GM06990 (cell line): ENCODE measurements around the gene BRAT1.

Source experiments
- DNase-seq: peaks from one replicate; pipeline ENCODE4 v3.0.0-alpha.2; 2011; ENCODE audit not compliant: insufficient read length; ENCODE audit errors: extremely low read depth
- H3K27me3 ChIP-seq: replicated peaks from 2 replicates; pipeline ENCODE4 v1.6.0; 2011; ENCODE audit warnings: low read length; ENCODE audit not compliant: control insufficient read depth, insufficient read depth
- H3K36me3 ChIP-seq: 2 replicates; pipeline ENCODE4 v1.5.1; 2011; ENCODE audit warnings: low read length; ENCODE audit not compliant: control insufficient read depth, insufficient read depth
- H3K4me3 ChIP-seq: replicated peaks from 2 replicates; pipeline ENCODE4 v1.5.1; 2011; ENCODE audit warnings: low read depth, mild to moderate bottlenecking, control low read depth, low read length
- CTCF ChIP-seq: IDR thresholded peaks from 2 replicates; pipeline ENCODE4 v1.5.1; 2011; ENCODE audit warnings: low read length, control low read depth, mild to moderate bottlenecking, inconsistent platforms; ENCODE audit not compliant: insufficient read depth, poor library complexity, severe bottlenecking

Gene BRAT1

GRCh38 chr7:2523461-2523936 lies 31.8 kb downstream of the BRAT1 start:
- no peak for TF ChIP-seq CTCF
- DNase-seq = no peak
- Histone ChIP-seq H3K27me3 (no peaks in the 10 kb centered on the region), H3K4me3 (no peak overlapping the region), H3K36me3 (no peaks in the 10 kb centered on the region)

GRCh38 chr7:2522780-2523433 lies 32.4 kb downstream of the BRAT1 start:
- no peak for TF ChIP-seq CTCF
- DNase-seq = no peak

GRCh38 chr7:2521952-2522591 lies 33.3 kb downstream of the BRAT1 start:
- peak; percentile 45 for DNase-seq
- no peaks in the 10 kb centered on the region for H3K36me3 ChIP-seq
- H3K27me3 ChIP-seq = no peaks in the 10 kb centered on the region; the same call in 1 of the 2 replicates
- TF ChIP-seq CTCF = no peak
- H3K4me3 ChIP-seq = no peak overlapping the region

More at GRCh38 chr7:2522780-2523433, 32.4 kb downstream of the BRAT1 start:
- Histone ChIP-seq H3K27me3 (no peaks in the 10 kb centered on the region; the same call in 1 of the 2 replicates), H3K4me3 (no peak overlapping the region), H3K36me3 (no peaks in the 10 kb centered on the region)

GRCh38 chr7:2521341-2521745 lies 34.0 kb downstream of the BRAT1 start:
- no peak overlapping the region for H3K4me3 ChIP-seq
- no peaks in the 10 kb centered on the region for H3K36me3 ChIP-seq
- no peaks in the 10 kb centered on the region; the same call in 1 of the 2 replicates for H3K27me3 ChIP-seq
- DNase-seq = no peak
- TF ChIP-seq CTCF = no peak

- TF ChIP-seq CTCF = no peak
- H3K27me3 ChIP-seq = no peaks in the 10 kb centered on the region; the same call in 1 of the 2 replicates
- H3K36me3 ChIP-seq = no peaks in the 10 kb centered on the region
- no peak overlapping the region; the same call in 1 of the 2 replicates for H3K4me3 ChIP-seq
- DNase-seq = no peak
Observed at GRCh38 chr7:2520761-2521290, 34.5 kb downstream of the BRAT1 start.
